Duodenal mucosa (tissue), 2 donors: ENCODE measurements around the gene TBC1D23.

Experiments used
- H3K27ac ChIP-seq: one replicate; pipeline ENCODE4 v1.7.0; 2013; ENCODE audit warnings: low read depth, low read length
- H3K27me3 ChIP-seq, 2 donors: one replicate each; pipeline ENCODE4 v1.7.0; 2013; ENCODE audit warnings: low read length in 2 of 2, control low read depth in 1 of 2; ENCODE audit not compliant: insufficient read depth in 2 of 2, control insufficient read depth in 1 of 2
- H3K36me3 ChIP-seq, 2 donors: one replicate each; pipeline ENCODE4 v1.7.0; 2013; ENCODE audit warnings: low read length in 2 of 2, control low read depth in 1 of 2; ENCODE audit not compliant: insufficient read depth in 2 of 2, control insufficient read depth in 1 of 2
- H3K4me1 ChIP-seq, 2 donors: one replicate each; pipeline ENCODE4 v1.7.0; 2013; ENCODE audit warnings: low read length in 2 of 2, control low read depth in 1 of 2; ENCODE audit not compliant: insufficient read depth in 2 of 2, control insufficient read depth in 1 of 2
- H3K4me3 ChIP-seq, 2 donors: one replicate each; pipeline ENCODE4 v1.7.0; 2013; ENCODE audit warnings: low read length in 2 of 2, low read depth in 1 of 2
- H3K9ac ChIP-seq, 2 donors: one replicate each; pipeline ENCODE4 v1.7.0; 2013; ENCODE audit warnings: low read length in 2 of 2, low read depth in 1 of 2
- H3K9me3 ChIP-seq, 2 donors: one replicate each; pipeline ENCODE4 v1.7.0; 2013; ENCODE audit warnings: low read length in 2 of 2, control low read depth in 1 of 2; ENCODE audit not compliant: control insufficient read depth in 1 of 2

Gene TBC1D23

GRCh38 chr3:100260685-100261484 lies at the start of gene TBC1D23:
Gene TBC1D23 (plus strand): TSS chr3:100260992. CDS start chr3:100261019, 27 bp downstream.
- Histone ChIP-seq H3K27me3 (no peaks in the 10 kb centered on the region), H3K36me3 (no peaks in the 10 kb centered on the region), H3K9ac (peak within 1 kb of the TSS; percentile 96 to 100), H3K4me1 (peaks cover 27 to 28% of the 10 kb centered on the region in 2 donors), H3K9me3 (no peaks in the 10 kb centered on the region), H3K27ac (peak within 1 kb of the TSS; percentile 97), H3K4me3 (peak within 1 kb of the TSS; percentile 98 to 100)

- H3K36me3 ChIP-seq, result no peaks in the 10 kb centered on the region
- H3K4me1 ChIP-seq, result peaks cover 10 to 18% of the 10 kb centered on the region in 2 donors
- no peak overlapping the region for H3K27ac ChIP-seq
- no peak overlapping the region for H3K4me3 ChIP-seq
- H3K9ac ChIP-seq, result no peak overlapping the region
- no peaks in the 10 kb centered on the region for H3K9me3 ChIP-seq
- no peaks in the 10 kb centered on the region for H3K27me3 ChIP-seq
Measured at GRCh38 chr3:100213891-100214573, 46.8 kb upstream of the TBC1D23 start.

- Histone ChIP-seq H3K36me3 (no peaks in the 10 kb centered on the region), H3K9me3 (no peaks in the 10 kb centered on the region), H3K27me3 (no peaks in the 10 kb centered on the region), H3K27ac (no peak overlapping the region), H3K4me3 (no peak overlapping the region), H3K9ac (no peak overlapping the region), H3K4me1 (peaks cover 10 to 18% of the 10 kb centered on the region in 2 donors)
Measured at GRCh38 chr3:100214574-100214964, 46.2 kb upstream of the TBC1D23 start.

- peaks cover 0 to under 1% of the 10 kb centered on the region in 2 donors for H3K4me1 ChIP-seq
- H3K27me3 ChIP-seq, result no peaks in the 10 kb centered on the region
- H3K9ac ChIP-seq, result no peak overlapping the region
- H3K27ac ChIP-seq, result no peak overlapping the region
- peaks cover 0 to 4% of the 10 kb centered on the region in 2 donors for H3K9me3 ChIP-seq
- no peaks in the 10 kb centered on the region for H3K36me3 ChIP-seq
- H3K4me3 ChIP-seq, result no peak overlapping the region
Measured at GRCh38 chr3:100216713-100217112, 44.1 kb upstream of the TBC1D23 start.

GRCh38 chr3:100221159-100221558 lies 39.6 kb upstream of the TBC1D23 start:
- H3K27ac ChIP-seq, result no peak overlapping the region

GRCh38 chr3:100225193-100225592 lies 35.6 kb upstream of the TBC1D23 start:
- no peak overlapping the region for H3K4me3 ChIP-seq
- H3K9ac ChIP-seq, result no peak overlapping the region
- H3K36me3 ChIP-seq, result no peaks in the 10 kb centered on the region
- no peak overlapping the region for H3K27ac ChIP-seq
- H3K27me3 ChIP-seq, result no peaks in the 10 kb centered on the region
- H3K4me1 ChIP-seq, result no peaks in the 10 kb centered on the region
- H3K9me3 ChIP-seq, result peaks cover 0 to 4% of the 10 kb centered on the region in 2 donors

More at GRCh38 chr3:100221159-100221558, 39.6 kb upstream of the TBC1D23 start:
- Histone ChIP-seq H3K9ac (no peak overlapping the region), H3K36me3 (no peaks in the 10 kb centered on the region), H3K4me1 (no peaks in the 10 kb centered on the region), H3K9me3 (peaks cover 0 to 4% of the 10 kb centered on the region in 2 donors), H3K27me3 (no peaks in the 10 kb centered on the region), H3K4me3 (no peak overlapping the region)

GRCh38 chr3:100225883-100226282 lies 34.9 kb upstream of the TBC1D23 start:
- Histone ChIP-seq H3K4me1 (no peaks in the 10 kb centered on the region), H3K4me3 (no peak overlapping the region), H3K27me3 (no peaks in the 10 kb centered on the region), H3K36me3 (no peaks in the 10 kb centered on the region), H3K9ac (no peak overlapping the region), H3K27ac (no peak overlapping the region), H3K9me3 (peaks cover 0 to under 1% of the 10 kb centered on the region in 2 donors)

- Histone ChIP-seq H3K4me3 (no peak overlapping the region), H3K9ac (no peak overlapping the region), H3K9me3 (no peaks in the 10 kb centered on the region), H3K36me3 (no peaks in the 10 kb centered on the region), H3K4me1 (no peaks in the 10 kb centered on the region), H3K27ac (no peak overlapping the region), H3K27me3 (no peaks in the 10 kb centered on the region)
Measured at GRCh38 chr3:100226712-100227429, 33.9 kb upstream of the TBC1D23 start.

- no peak overlapping the region for H3K27ac ChIP-seq
- H3K9ac ChIP-seq, result no peak overlapping the region
Measured at GRCh38 chr3:100227511-100227921, 33.3 kb upstream of the TBC1D23 start.

GRCh38 chr3:100228247-100228646 lies 32.5 kb upstream of the TBC1D23 start:
- no peaks in the 10 kb centered on the region for H3K9me3 ChIP-seq
- no peaks in the 10 kb centered on the region for H3K4me1 ChIP-seq
- H3K4me3 ChIP-seq, result no peak overlapping the region
- no peaks in the 10 kb centered on the region for H3K36me3 ChIP-seq
- no peak overlapping the region for H3K9ac ChIP-seq
- H3K27me3 ChIP-seq, result no peaks in the 10 kb centered on the region
- no peak overlapping the region for H3K27ac ChIP-seq

More at GRCh38 chr3:100227511-100227921, 33.3 kb upstream of the TBC1D23 start:
- Histone ChIP-seq H3K36me3 (no peaks in the 10 kb centered on the region), H3K27me3 (no peaks in the 10 kb centered on the region), H3K9me3 (no peaks in the 10 kb centered on the region), H3K4me3 (no peak overlapping the region), H3K4me1 (no peaks in the 10 kb centered on the region)
